GM10266 (cell line): Measurements from ENCODE around the gene COQ10A.
"Not testable (repeated sequence)": the region's sequence is repeated elsewhere in the genome, so short reads cannot be mapped to it uniquely, and the experiment has no call there.

Source experiments
- DNase-seq: peaks from one replicate; pipeline ENCODE4 v3.0.0; 2012; ENCODE audit errors: extremely low spot score
- CTCF ChIP-seq: IDR thresholded peaks from 2 replicates; pipeline ENCODE4 v1.5.1; 2012; ENCODE audit warnings: mild to moderate bottlenecking, low read depth; ENCODE audit not compliant: control insufficient read depth, insufficient read depth; ENCODE audit errors: missing control alignments

The COQ10A gene

GRCh38 chr12:56261503-56262232 is 5.1 kb upstream of the COQ10A start:
- no peak for TF ChIP-seq CTCF
- no peak for DNase-seq

GRCh38 chr12:56262955-56263354 is 3.8 kb upstream of the COQ10A start:
- peak; percentile 10 for TF ChIP-seq CTCF
- DNase-seq = not testable (repeated sequence)

- DNase-seq = not testable (repeated sequence)
Observed at GRCh38 chr12:56266068-56266692, 562 bp upstream of the COQ10A start.

GRCh38 chr12:56267443-56268071 is 815 bp downstream of the COQ10A start:
- no peak for TF ChIP-seq CTCF

GRCh38 chr12:56271031-56271430 is 4.3 kb downstream of the COQ10A start:
- TF ChIP-seq CTCF = peak; percentile 60
- no peak for DNase-seq

More at GRCh38 chr12:56267443-56268071, 815 bp downstream of the COQ10A start:
- no peak for DNase-seq

GRCh38 chr12:56272468-56272867 is 5.7 kb downstream of the COQ10A start:
- not testable (repeated sequence) for DNase-seq

GRCh38 chr12:56274299-56274698 is 7.6 kb downstream of the COQ10A start:
- no peak for DNase-seq
- no peak for TF ChIP-seq CTCF

GRCh38 chr12:56278905-56279304 is 12.2 kb downstream of the COQ10A start:
- no peak for DNase-seq
- TF ChIP-seq CTCF = no peak
